ENCODE results near the gene NFIB. TPM values are rescaled to one million over a fixed set of nuclear protein-coding genes. Genes with fewer than 3 reads are reported as not detected.
A peak's percentile ranks its signal among the peaks of the same experiment; 100 is the strongest.

The NFIB gene
- total RNA-seq, 1 experiment from 2014 or later = 13.6 TPM

DNA sequence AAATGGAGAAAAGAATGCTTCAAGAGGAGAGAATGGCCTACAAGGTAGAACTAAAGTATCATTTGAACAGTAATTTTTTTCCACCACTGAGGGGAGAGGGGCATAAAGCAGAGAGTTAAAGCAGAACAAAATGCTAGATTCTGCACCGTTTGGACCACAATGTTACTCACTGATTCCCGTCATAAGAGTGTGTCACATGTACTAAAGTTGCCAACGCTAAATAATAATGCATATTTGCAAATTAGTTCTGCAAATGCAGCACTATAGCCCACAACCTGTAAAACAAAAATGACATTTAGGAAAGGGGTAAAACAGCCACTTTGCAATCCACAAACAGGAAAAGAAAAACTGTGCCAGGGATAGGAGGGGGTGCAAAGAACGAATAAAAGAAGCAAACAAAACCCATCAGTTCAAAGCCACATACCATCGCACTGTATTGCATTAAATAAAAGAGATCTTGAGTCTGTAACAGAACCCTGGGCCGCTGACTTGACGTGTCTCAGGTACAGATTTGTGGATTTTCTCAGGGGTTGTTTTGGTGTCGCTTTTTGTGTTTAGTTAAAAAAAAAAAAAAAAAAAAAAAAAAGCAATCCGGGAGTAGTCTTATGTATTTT, 7.7 kb upstream of the NFIB start:
- DNase-seq (ENCODE audit: low spot score) = peak; percentile 41

- DNase-seq (ENCODE audit: low spot score) = peak; percentile 76
These were observed 6.6 kb upstream of the NFIB start for GRCh38 chr9:14320271-14321181.

GRCh38 chr9:14318934-14319580, 5.1 kb upstream of the NFIB start:
- no peak for DNase-seq (ENCODE audit: low spot score)

GRCh38 chr9:14318361-14318760, 4.4 kb upstream of the NFIB start:
- DNase-seq (ENCODE audit: low spot score) = no peak

DNA sequence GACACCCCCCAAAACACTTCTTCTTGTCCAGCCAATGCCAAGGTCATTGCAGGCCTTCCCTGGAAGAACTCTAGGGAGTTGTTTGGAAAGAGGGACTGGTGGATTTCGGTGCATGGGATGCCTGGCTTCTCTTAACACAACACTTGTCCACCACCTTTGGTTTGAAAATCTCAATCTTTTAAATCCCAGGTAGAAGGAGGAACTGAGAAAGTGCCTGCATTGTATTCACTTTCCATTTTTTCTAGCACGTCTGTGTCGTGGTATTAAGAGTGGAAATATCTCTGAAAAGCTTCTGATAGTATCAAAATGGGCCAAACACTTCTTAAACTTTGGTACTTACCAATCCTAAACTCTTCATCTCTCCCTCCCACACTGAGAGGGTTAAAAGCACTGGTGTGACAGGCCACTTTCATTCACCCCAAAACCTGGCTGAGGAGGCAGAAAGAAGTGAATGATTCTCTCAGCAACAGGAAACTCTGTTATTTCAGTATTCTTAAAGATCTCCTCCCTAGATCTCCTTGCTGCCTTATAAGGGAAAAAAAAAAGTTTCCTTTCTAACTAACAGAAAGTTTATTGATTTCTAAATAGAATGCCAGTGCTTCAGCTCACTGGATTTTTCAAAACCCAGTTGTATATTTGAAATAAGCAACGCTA, 3.9 kb upstream of the NFIB start:
- no peak for DNase-seq (ENCODE audit: low spot score)

GRCh38 chr9:14316602-14317300, 2.8 kb upstream of the NFIB start:
- DNase-seq (ENCODE audit: low spot score) = no peak

DNA sequence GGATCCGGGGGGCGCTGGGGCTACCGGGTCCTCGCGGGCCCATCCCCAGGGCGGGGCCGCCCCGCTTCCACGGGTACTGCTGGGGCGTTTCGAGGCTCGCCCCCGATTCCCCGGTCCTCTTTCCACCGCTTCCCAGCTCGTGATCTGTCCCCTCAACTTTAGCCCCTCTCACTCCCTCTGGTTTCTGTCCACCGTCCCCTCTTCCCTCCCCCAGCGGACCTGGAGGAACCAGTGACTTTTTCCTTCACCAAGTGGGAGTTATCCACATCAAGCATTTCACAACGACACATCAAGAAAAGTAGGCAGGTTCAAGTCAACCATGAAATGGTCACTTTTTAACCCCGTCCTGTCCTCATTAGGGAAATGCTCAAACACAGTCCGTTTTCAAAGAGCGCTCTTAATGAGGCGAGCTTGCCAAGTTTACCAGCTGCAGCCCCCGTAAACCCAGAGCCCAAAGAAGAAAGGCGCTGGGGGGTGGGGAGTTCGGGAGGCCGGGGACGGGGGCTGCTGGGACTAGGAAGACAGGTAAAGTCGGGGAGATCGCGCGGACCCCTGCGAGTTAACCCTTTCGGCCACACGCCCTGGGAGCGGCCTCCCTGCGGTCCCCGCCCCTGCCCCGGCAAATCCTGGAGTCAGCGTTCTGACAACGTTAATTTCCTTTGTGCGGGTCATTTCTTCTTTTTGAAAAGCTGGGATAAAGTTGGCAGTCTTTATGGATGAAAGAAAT, 2.1 kb upstream of the NFIB start:
- DNase-seq (ENCODE audit: low spot score) = peak; percentile 59

DNA sequence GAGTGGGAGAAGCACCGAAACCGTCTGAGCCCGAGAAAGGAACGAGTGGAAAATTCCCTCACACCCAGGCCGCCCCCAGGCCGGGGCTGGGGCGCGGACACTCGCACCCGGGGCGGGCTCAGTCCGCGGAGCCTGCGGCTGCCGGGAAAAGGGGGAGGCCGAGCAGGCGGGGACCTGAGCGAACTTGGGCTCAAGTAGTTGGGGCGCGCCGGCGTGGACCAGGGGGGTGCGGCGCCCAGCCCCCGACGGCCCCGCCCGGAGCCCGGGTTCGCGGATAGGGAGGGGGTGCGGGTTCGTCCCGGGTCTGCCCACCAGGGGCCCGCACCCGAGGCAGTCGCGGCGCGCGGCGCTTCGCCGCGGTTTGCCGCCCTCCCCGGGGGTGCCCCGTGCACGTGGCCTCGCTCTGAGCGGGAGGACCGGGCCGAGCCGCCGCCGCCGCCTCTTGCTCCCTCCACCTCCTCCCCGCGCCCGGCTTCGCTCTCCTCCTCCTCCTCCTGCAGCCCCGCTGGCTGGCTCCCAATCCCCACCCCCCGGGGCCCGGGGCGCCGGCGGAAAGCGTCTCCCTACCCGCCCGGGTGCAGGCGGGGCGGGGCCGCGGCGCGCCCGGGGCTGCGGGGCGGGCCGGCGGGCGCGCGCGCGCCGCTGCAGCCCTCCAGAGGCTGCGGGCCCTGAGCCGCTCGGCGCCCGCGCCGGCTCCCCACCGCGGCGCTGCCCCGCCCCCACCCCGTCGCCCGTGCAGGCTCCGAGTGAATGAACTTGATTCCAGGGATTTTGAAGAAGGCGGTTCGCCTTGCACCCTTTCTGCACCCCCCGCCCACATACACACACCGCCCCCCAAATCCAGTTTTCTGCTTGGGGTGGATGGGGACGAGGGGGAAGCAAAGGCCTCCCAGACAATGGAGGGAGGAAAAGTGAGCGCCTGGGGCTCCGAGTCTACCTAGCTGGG, 1.3 kb upstream of the NFIB start:
- peak; percentile 79 for DNase-seq (ENCODE audit: low spot score)

GRCh38 chr9:14314424-14314928, 535 bp upstream of the NFIB start:
- peak; percentile 79 for DNase-seq (ENCODE audit: low spot score)

DNA sequence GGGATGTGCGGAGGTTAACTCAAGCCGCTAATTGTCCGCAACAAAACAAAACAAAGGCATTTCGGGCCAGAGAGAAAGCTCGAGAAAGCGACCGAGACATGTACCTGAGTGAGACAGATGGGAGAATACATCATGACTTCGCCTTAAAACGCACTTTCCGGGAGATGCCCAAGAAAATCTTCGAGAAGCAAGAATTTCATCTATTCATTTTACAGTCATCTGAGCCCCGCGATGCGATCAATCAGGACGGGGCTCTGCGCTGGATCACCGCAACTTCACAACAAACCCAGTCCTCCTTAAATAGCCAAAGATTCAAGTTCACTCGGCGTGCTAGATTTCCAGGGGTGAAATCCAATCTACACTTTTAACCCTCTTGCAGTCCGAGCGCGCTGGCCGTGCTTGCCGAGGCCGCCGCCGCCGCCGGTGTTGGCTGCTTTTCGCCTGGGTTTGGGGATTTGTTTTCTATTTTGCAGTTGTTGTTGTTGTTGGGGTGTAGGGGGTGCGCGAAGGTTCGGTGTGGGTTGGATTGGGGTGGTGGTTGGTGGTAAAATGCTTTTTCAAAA, 482 bp downstream of the NFIB start:
- DNase-seq (ENCODE audit: low spot score) = peak; percentile 56

DNA sequence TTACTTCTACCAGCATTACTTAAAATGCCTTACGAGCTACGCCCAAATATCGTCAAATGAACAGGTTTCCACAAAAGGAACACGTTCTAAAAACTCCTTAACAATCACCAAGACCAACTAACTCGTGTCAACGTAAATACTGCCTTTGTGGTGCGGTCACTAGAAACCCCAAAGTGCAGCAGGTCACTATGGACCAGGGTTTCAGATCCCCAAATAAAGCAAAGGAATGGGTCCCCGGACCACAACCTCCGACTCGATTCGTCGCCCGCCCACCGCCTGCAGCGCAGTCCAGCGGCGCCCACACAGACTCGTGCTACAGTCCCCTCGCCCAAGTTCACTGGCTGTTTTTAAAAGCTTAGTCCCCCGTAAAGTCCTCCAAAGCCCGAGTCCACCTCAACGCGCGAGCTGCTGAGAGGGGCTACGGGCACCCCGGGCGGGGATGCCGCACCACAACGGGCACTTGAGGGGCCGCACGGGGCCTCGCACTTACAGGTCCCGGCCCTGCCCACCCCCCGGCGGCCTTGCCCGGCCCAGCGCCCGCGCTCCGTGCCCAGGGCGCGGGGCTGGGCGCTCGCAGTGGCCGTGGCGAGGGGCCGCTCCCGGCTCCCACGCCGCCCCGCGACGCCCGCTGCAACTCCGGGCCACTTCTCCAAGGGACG, 1.1 kb downstream of the NFIB start:
- peak; percentile 61 for DNase-seq (ENCODE audit: low spot score)

- DNase-seq (ENCODE audit: low spot score) = peak; percentile 52
These were observed 1.8 kb downstream of the NFIB start for GRCh38 chr9:14311956-14312685.

GRCh38 chr9:14311171-14311949, 2.6 kb downstream of the NFIB start:
- peak; percentile 29 for DNase-seq (ENCODE audit: low spot score)

DNA sequence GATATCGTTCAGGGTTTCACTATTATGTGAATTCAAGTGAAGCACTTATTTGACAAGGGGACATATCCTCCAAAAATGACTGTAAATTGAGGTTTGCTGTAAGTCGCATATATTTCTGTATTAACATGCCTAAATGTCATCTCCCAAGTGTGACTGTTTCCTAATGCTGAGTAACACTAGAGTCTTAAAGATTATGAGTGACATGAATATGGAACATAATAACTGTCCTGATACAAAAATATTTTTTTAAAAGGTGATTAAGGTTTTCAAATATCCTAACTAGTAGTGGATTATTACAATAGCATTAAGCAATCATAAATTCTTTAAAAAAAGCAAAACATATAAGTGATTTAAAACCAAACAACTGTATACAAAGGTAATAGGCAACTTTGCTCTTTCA, 3.6 kb downstream of the NFIB start:
- peak; percentile 36 for DNase-seq (ENCODE audit: low spot score)

DNA sequence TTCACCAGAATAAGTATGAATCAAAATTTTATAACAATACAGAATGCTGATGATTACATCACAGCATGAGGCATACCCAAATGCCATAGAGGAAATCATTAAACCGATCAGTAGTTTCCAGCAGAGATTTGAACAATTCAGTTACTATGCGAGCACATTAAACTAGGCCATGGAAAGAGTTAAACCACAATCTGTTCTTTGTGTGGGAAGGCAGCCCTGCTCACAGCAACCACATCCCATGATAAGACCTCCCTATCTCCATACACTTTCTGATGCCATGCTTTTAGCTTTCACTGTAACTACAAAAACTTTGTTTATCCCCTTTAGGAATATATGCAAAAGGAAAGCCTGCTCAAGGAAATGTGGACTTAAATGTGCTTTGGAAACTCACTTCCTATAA, 4.5 kb downstream of the NFIB start:
- peak; percentile 41 for DNase-seq (ENCODE audit: low spot score)

DNA sequence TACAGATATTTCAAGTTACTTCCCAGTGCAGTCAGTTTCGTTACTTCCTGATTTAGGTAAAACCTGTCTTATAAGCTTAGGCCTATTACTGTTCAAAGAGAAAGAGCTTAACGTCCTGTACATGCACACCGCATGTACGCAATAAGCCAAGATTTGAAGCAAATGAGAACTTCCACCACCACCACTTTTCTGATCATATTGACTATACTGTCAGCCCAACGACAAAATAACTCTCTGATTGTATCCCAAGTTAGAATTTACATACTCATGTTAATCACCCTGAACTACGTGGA, 5.1 kb downstream of the NFIB start:
- no peak for DNase-seq (ENCODE audit: low spot score)
